Cardiac muscle cell (in vitro differentiated cells and primary cell): ENCODE results near the gene QPCTL. TPM values are rescaled to one million over a fixed set of nuclear protein-coding genes. Genes with fewer than 3 reads are reported as not detected.

Experiments used
- DNase-seq, 2 donors: peaks; one replicate each; pipeline versions ENCODE4 v3.0.0 to v3.0.0-alpha.2; 2010 to 2017; ENCODE audit warnings: low read depth in 1 of 2, low spot score in 1 of 2
- H3K27ac ChIP-seq: fragments of 200-600 bp; sonication (generic); 2 replicates; pipeline ENCODE4 v1.5.1; 2016
- H3K27me3 ChIP-seq: fragments of 200-600 bp; sonication (generic); 2 replicates; pipeline ENCODE4 v1.6.0; 2016; ENCODE audit warnings: control low read depth
- H3K36me3 ChIP-seq: fragments of 200-600 bp; sonication (generic); 2 replicates; pipeline ENCODE4 v1.5.1; 2016; ENCODE audit warnings: control low read depth
- H3K4me1 ChIP-seq: fragments of 200-600 bp; sonication (generic); 2 replicates; pipeline ENCODE4 v1.8.1; 2017; ENCODE audit warnings: low read depth, mild to moderate bottlenecking, mixed run types
- H3K4me3 ChIP-seq: fragments of 200-600 bp; sonication (generic); 2 replicates; pipeline ENCODE4 v1.5.1; 2016; ENCODE audit warnings: mild to moderate bottlenecking
- H3K9me3 ChIP-seq: fragments of 200-600 bp; sonication (generic); 2 replicates; pipeline ENCODE4 v1.5.1; 2017; ENCODE audit warnings: low read depth, mild to moderate bottlenecking, control low read depth
- polyA plus RNA-seq: library from polyadenylated mRNA; unstranded; fragments of >200 nt; fragmentation: Nextera tagmentation; extraction: Ambion mirVana; gene quantifications from 2 replicates; pipeline ENCODE4 v1.2.1, GENCODE V29; 2016
- total RNA-seq: library from RNA; depleted of rRNA; stranded (reverse); fragments of >200 nt; gene quantifications from 2 replicates; pipeline ENCODE4 v1.2.3, GENCODE V29; 2016
- TF ChIP-seq, protein P1 (sequence below): IDR thresholded peaks from 2 replicates; pipeline ENCODE4 v1.5.1; 2012; ENCODE audit warnings: low read depth, mild to moderate bottlenecking, low read length

Gene QPCTL
- total and polyA plus RNA-seq, 2 experiments from 2014 or later = 14.6 to 22.2 TPM

DNA sequence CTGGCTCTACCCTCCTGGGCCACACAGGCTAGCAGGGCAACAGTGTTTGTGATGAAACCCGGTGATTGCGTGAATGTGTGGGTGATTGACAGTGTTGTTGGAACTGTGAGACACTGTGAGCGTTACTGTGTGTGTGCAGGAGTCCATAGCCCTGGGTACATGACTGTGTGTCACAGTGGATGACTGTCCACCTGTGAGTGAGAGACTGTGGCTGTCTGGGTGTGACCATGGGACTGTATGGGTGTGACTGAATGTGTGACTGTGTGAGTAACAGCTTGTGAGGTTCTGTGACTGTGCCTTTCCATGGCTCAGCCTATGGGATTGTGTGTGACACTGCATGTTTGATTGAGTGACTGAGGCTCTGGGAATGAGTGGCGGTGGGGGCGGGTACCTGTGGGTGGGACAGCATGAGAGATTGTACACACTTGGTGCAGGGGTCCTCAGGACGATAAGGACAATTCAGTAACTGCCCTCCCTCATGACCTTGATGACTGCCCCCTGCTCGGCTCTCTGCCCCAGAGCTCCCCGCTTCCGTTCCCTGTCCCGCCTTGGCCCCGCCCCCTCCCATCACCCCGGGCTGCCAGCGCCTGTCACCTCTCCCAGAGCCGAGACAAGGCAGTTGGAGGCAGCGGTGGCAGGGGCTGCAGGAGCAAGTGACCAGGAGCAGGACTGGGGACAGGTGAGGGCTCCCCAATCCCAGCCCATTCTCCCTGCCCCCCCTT, 24.7 kb upstream of the QPCTL start, which contains the start of gene GIPR:
GIPR (plus strand) TSS at position 602 of the 722 bp plus-strand sequence. CDS start 1,300 bp downstream, outside the sequence.
- H3K9me3 ChIP-seq = no peaks in the 10 kb centered on the region

DNA sequence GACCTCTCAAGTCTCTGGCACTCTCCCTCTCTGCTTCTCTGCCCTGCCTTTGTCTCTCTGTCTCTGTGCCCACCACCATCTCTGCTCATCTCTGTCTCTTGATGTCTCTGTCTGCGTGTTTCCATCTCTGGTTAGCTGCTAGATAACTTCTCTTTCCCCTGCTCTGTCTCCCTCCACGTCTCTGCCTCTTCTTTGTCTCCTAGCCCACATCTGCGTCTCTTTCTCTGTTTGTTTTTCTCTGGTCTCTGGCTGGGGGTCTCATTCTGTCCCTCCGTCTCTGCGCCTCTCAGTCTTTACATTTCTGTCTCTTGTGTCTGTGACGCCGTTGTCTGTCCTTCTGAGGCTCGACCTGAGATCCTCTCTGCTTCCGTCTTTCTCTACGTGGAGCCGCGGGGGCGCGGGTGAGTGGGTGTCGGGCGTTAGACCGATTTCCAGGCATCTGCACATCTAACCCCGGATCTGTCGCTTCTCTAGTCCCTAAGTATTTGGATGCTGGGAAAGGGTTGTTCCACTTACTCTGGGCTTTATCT, 24.1 kb upstream of the QPCTL start:
- H3K4me1 ChIP-seq = no peaks in the 10 kb centered on the region
- no peaks in the 10 kb centered on the region for H3K27me3 ChIP-seq
- TF ChIP-seq, protein P1, sequence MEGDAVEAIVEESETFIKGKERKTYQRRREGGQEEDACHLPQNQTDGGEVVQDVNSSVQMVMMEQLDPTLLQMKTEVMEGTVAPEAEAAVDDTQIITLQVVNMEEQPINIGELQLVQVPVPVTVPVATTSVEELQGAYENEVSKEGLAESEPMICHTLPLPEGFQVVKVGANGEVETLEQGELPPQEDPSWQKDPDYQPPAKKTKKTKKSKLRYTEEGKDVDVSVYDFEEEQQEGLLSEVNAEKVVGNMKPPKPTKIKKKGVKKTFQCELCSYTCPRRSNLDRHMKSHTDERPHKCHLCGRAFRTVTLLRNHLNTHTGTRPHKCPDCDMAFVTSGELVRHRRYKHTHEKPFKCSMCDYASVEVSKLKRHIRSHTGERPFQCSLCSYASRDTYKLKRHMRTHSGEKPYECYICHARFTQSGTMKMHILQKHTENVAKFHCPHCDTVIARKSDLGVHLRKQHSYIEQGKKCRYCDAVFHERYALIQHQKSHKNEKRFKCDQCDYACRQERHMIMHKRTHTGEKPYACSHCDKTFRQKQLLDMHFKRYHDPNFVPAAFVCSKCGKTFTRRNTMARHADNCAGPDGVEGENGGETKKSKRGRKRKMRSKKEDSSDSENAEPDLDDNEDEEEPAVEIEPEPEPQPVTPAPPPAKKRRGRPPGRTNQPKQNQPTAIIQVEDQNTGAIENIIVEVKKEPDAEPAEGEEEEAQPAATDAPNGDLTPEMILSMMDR = no peak
- H3K27ac ChIP-seq = peak overlapping the region; percentile 7
- no peak for DNase-seq
- H3K9me3 ChIP-seq = no peaks in the 10 kb centered on the region
- H3K36me3 ChIP-seq = no peaks in the 10 kb centered on the region
- H3K4me3 ChIP-seq = peak overlapping the region; percentile 73

More for the DNA sequence above, 24.7 kb upstream of the QPCTL start, which contains the start of gene GIPR:
- DNase-seq = peak in 1 of 2 donors; percentile 85
- no peaks in the 10 kb centered on the region for H3K36me3 ChIP-seq
- no peaks in the 10 kb centered on the region for H3K4me1 ChIP-seq
- peak within 1 kb of the TSS; percentile 64 for H3K27ac ChIP-seq
- H3K4me3 ChIP-seq = peak within 1 kb of the TSS; percentile 73
- TF ChIP-seq, protein P1 = no peak
- no peaks in the 10 kb centered on the region for H3K27me3 ChIP-seq

DNA sequence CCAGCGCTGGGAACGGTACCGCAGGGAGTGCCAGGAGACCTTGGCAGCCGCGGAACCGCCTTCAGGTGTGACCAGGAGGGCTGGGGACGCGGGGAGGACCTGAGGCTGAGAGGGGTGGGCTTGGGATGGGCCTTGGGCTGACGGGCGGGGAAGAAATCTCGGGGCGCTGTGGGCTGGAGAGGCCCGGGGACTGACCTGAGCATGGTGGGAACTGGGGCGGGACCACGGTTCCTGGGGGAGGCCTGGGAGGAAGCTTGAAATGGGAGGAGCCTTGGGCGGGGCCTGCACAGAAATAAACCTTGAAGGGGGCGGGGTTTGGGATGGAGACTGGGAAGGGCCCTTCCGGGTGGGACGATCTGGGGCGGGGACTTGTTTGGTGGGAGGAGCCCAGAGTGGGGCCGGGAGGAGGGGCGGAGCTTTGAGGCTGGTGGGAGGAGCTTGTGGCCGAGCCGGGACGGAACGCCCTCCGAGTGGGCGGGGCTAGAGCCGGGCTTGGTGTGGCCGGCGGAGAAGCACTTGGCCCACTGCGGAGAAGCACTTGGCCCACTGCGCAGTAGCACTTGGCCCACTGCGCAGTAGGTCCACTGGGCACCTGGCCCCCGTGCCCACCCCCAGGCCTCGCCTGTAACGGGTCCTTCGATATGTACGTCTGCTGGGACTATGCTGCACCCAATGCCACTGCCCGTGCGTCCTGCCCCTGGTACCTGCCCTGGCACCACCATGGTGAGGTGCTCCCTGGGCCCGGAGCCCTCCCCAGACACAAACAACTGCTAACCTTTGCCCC, 21.6 kb upstream of the QPCTL start:
- H3K4me3 ChIP-seq = peak overlapping the region; percentile 14
- no peaks in the 10 kb centered on the region for H3K27me3 ChIP-seq
- H3K36me3 ChIP-seq = no peaks in the 10 kb centered on the region
- no peak overlapping the region for H3K27ac ChIP-seq
- peak; percentile 89 to 95 for DNase-seq
- no peaks in the 10 kb centered on the region for H3K9me3 ChIP-seq
- TF ChIP-seq, protein P1 = no peak
- no peaks in the 10 kb centered on the region for H3K4me1 ChIP-seq

DNA sequence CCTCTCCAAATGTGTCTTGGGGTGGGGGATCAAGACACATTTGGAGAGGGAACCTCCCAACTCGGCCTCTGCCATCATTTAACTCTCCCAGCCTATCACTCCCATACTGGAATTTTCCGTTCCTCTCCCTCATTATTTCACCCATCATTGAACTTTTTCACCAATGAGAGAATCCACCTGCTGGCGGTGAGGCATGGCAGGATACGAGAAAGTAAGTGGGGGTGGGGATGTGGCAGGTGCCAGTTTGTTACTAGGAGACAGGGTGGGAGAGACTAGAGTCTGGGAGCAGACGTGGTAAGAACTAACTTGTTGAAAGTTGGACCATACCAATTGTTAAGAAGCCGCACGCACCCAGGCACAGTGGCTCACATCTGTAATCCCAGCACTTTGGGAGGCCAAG, 17.5 kb upstream of the QPCTL start:
- no peaks in the 10 kb centered on the region for H3K4me1 ChIP-seq
- no peak overlapping the region for H3K4me3 ChIP-seq
- H3K27me3 ChIP-seq = no peaks in the 10 kb centered on the region
- TF ChIP-seq, protein P1 = no peak
- no peaks in the 10 kb centered on the region for H3K9me3 ChIP-seq
- no peak overlapping the region for H3K27ac ChIP-seq
- no peaks in the 10 kb centered on the region for H3K36me3 ChIP-seq
- no peak for DNase-seq

DNA sequence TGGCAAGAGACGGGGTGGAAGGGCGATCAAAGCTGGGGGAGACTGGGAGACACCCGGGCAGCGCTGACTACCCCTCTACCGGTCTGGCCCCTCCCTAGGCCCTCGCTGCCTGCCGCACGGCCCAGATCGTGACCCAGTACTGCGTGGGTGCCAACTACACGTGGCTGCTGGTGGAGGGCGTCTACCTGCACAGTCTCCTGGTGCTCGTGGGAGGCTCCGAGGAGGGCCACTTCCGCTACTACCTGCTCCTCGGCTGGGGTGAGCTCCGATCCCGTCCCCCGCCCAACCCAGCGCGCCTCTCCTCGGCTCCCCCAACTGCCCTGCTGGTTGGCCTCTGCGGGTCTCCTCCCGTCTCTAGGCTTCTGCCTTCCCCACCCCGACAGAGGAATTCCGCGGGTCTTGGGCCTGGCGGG, 15.6 kb upstream of the QPCTL start:
- Histone ChIP-seq H3K4me1 (no peaks in the 10 kb centered on the region), H3K4me3 (peak overlapping the region; percentile 25), H3K27me3 (no peaks in the 10 kb centered on the region), H3K36me3 (no peaks in the 10 kb centered on the region), H3K9me3 (no peaks in the 10 kb centered on the region), H3K27ac (no peak overlapping the region)
- no peak for DNase-seq
- TF ChIP-seq, protein P1 = no peak
